Panc1 (cell line): ENCODE results near the gene ZNF521. TPM values are rescaled to one million over a fixed set of nuclear protein-coding genes. Genes with fewer than 3 reads are reported as not detected.

ENCODE experiments used
- ATAC-seq: fragments of 200-7000 bp; cut with Tn5 transposase; 2 replicates; pipeline ENCODE4 v1.9.1; 2020; ENCODE audit warnings: mild to moderate bottlenecking, moderate library complexity
- Bru-seq: library from RNA; stranded (reverse); fragments of 400-500 nt; gene quantifications from one replicate; lab custom pipeline; 2021; lab: Mats Ljungman, UMichigan
- BruChase-seq, 2 experiments: library from RNA; stranded (reverse); fragments of 400-500 nt; gene quantifications; one replicate each; lab custom pipeline; 2021; lab: Mats Ljungman, UMichigan
- BruUV-seq: library from RNA; stranded (reverse); fragments of 400-500 nt; replicated peaks from 2 replicates; lab custom pipeline; 2021; lab: Mats Ljungman, UMichigan
- CTCF ChIA-PET: fragments of 300-600 bp; sonication (Branson Sonifier 250); formaldehyde crosslinking; loops from one replicate; lab custom pipeline; 2022; ENCODE audit warnings: antibody characterized with exemption; lab: Charles Lee
- POLR2A ChIA-PET: fragments of 300-600 bp; sonication (Branson Sonifier 250); formaldehyde crosslinking; loops from one replicate; lab custom pipeline; 2022; ENCODE audit warnings: antibody characterized with exemption; lab: Charles Lee
- DNase-seq: peaks from one replicate; pipeline ENCODE4 v3.0.0-alpha.2; 2010; ENCODE audit warnings: low read depth, low spot score
- H3K27ac ChIP-seq: 2 replicates; pipeline ENCODE4 v1.5.1; 2011; ENCODE audit warnings: mild to moderate bottlenecking, low read length, inconsistent platforms
- H3K27me3 ChIP-seq: fragments of 200-500 bp; sonication (Bioruptor generic); 2 replicates; pipeline ENCODE4 v1.6.0; 2014; ENCODE audit warnings: low read length, inconsistent platforms; ENCODE audit not compliant: control insufficient read depth, insufficient read depth
- H3K36me3 ChIP-seq: fragments of 200-500 bp; sonication (Bioruptor generic); 2 replicates; pipeline ENCODE4 v1.5.1; 2014; ENCODE audit warnings: inconsistent platforms, mild to moderate bottlenecking, low read length, moderate library complexity; ENCODE audit not compliant: control insufficient read depth, insufficient read depth
- H3K4me1 ChIP-seq: 2 replicates; pipeline ENCODE4 v1.5.1; 2011; ENCODE audit warnings: inconsistent platforms, mild to moderate bottlenecking, low read length, moderate library complexity; ENCODE audit not compliant: control insufficient read depth, insufficient read depth
- H3K4me3 ChIP-seq, 2 experiments: 2 replicates each; pipeline ENCODE4 v1.5.1; 2011 to 2012; ENCODE audit warnings: low read depth in 2 of 2, low read length in 2 of 2, mild to moderate bottlenecking in 2 of 2, inconsistent platforms in 1 of 2, moderate library complexity in 1 of 2
- H3K9me3 ChIP-seq: fragments of 200-500 bp; sonication (Bioruptor generic); 2 replicates; pipeline ENCODE4 v1.5.1; 2014; ENCODE audit warnings: low read depth, mild to moderate bottlenecking, inconsistent platforms, low read length, moderate library complexity; ENCODE audit not compliant: control insufficient read depth, insufficient read depth
- POLR2AphosphoS5 ChIP-seq: IDR thresholded peaks from 2 replicates; pipeline ENCODE4 v1.6.1; 2012; ENCODE audit warnings: mild to moderate bottlenecking, low read depth, low read length, moderate library complexity
- SIN3A ChIP-seq: IDR thresholded peaks from 2 replicates; pipeline ENCODE4 v1.6.1; 2012; ENCODE audit warnings: low read depth, mild to moderate bottlenecking, low read length, moderate library complexity, borderline replicate concordance; ENCODE audit not compliant: insufficient read depth
- TCF7L2 ChIP-seq: IDR thresholded peaks from 2 replicates; pipeline ENCODE4 v1.6.1; 2011; ENCODE audit warnings: mild to moderate bottlenecking, low read depth, low read length, inconsistent platforms
- in situ Hi-C: cut with HindIII; loops from 2 replicates; pipeline ENCODE4 v1.10.0; 2016; ENCODE audit warnings: low sequenced_read_pairs, low pct_unique_long_range_greater_than_20kb
- intact Hi-C: fragments of 100-400 bp; cut with micrococcal nuclease; formaldehyde crosslinking; loops from one replicate; pipeline ENCODE4 v1.10.0; 2022; ENCODE audit not compliant: unreplicated experiment
- long read RNA-seq: library from polyadenylated mRNA; unstranded; transcript quantifications from one replicate; pipeline ENCODE4 v2.0.0, GENCODE V29; 2021; ENCODE audit not compliant: unreplicated experiment
- polyA plus RNA-seq: library from polyadenylated mRNA; unstranded; fragments of >200 nt; gene quantifications from one replicate; pipeline ENCODE4 v1.2.1, GENCODE V29; 2012; ENCODE audit warnings: missing spikeins; ENCODE audit not compliant: insufficient read length
- total RNA-seq: library from RNA; stranded (reverse); gene quantifications from one replicate; pipeline ENCODE4 v1.2.1, GENCODE V29; 2021; ENCODE audit not compliant: unreplicated experiment
- TF ChIP-seq, protein P1 (sequence below), 2 experiments: IDR thresholded peaks; 2 replicates each; pipeline ENCODE4 v1.6.1; 2011 to 2012; ENCODE audit warnings: low read depth in 2 of 2, control low read depth in 1 of 2, low read length in 1 of 2, mild to moderate bottlenecking in 1 of 2, moderate library complexity in 1 of 2; ENCODE audit not compliant: insufficient read depth in 1 of 2
- TF ChIP-seq, protein P2 (sequence below): fragments of 450-650 bp; IDR thresholded peaks from 2 replicates; pipeline ENCODE4 v1.5.1; 2017; ENCODE audit warnings: mild to moderate bottlenecking

Gene ZNF521
- total RNA-seq = 0.15 TPM
- 0.21 TPM for polyA plus RNA-seq
- Bru-seq, nascent RNA = percentile 18 among the genes with signal in this experiment
- percentile 10 among the genes with signal in this experiment for BruChase-seq, experiment 1, labeled RNA remaining after a 2-hour chase
- percentile 10 among the genes with signal in this experiment for BruChase-seq, experiment 2, labeled RNA remaining after a 6-hour chase
- long read RNA-seq, full-length matches to known transcripts = 1 of 2 reads
- long read RNA-seq, partial matches to known transcripts = 1 of 2 reads
- long read RNA-seq, other reads (novel, unspliced or antisense) = 0 of 2 reads

- CTCF ChIA-PET = no interaction called here
- TF ChIP-seq, protein P1, sequence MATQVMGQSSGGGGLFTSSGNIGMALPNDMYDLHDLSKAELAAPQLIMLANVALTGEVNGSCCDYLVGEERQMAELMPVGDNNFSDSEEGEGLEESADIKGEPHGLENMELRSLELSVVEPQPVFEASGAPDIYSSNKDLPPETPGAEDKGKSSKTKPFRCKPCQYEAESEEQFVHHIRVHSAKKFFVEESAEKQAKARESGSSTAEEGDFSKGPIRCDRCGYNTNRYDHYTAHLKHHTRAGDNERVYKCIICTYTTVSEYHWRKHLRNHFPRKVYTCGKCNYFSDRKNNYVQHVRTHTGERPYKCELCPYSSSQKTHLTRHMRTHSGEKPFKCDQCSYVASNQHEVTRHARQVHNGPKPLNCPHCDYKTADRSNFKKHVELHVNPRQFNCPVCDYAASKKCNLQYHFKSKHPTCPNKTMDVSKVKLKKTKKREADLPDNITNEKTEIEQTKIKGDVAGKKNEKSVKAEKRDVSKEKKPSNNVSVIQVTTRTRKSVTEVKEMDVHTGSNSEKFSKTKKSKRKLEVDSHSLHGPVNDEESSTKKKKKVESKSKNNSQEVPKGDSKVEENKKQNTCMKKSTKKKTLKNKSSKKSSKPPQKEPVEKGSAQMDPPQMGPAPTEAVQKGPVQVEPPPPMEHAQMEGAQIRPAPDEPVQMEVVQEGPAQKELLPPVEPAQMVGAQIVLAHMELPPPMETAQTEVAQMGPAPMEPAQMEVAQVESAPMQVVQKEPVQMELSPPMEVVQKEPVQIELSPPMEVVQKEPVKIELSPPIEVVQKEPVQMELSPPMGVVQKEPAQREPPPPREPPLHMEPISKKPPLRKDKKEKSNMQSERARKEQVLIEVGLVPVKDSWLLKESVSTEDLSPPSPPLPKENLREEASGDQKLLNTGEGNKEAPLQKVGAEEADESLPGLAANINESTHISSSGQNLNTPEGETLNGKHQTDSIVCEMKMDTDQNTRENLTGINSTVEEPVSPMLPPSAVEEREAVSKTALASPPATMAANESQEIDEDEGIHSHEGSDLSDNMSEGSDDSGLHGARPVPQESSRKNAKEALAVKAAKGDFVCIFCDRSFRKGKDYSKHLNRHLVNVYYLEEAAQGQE (IDR thresholded peaks at IDR 0.05; ENCODE audit: insufficient read depth in 1 of 2, low read depth in 2 of 2, low read length in 1 of 2) = no peak
- TF ChIP-seq, protein P2, sequence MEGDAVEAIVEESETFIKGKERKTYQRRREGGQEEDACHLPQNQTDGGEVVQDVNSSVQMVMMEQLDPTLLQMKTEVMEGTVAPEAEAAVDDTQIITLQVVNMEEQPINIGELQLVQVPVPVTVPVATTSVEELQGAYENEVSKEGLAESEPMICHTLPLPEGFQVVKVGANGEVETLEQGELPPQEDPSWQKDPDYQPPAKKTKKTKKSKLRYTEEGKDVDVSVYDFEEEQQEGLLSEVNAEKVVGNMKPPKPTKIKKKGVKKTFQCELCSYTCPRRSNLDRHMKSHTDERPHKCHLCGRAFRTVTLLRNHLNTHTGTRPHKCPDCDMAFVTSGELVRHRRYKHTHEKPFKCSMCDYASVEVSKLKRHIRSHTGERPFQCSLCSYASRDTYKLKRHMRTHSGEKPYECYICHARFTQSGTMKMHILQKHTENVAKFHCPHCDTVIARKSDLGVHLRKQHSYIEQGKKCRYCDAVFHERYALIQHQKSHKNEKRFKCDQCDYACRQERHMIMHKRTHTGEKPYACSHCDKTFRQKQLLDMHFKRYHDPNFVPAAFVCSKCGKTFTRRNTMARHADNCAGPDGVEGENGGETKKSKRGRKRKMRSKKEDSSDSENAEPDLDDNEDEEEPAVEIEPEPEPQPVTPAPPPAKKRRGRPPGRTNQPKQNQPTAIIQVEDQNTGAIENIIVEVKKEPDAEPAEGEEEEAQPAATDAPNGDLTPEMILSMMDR = 0 out of 2 replicates have a peak, but pooled peaks have one; percentile 20
- BruUV-seq = no TSS peak
- intact Hi-C loops (no loop called here), in situ Hi-C loops (no loop called here)
- POLR2A ChIA-PET = no interaction called here
- H3K4me3 ChIP-seq = peak within 1 kb of the TSS; percentile 57 to 75
- ATAC-seq (peak; percentile 98), DNase-seq (no peak)
- H3K9me3 ChIP-seq = no peaks in the 10 kb centered on the region
- H3K27me3 ChIP-seq = peaks cover 30% of the 10 kb centered on the region
- H3K36me3 ChIP-seq = no peaks in the 10 kb centered on the region
- H3K4me1 ChIP-seq = peaks cover 4% of the 10 kb centered on the region; the same call in 1 of the 2 replicates
- no peak within 1 kb of the TSS for H3K27ac ChIP-seq
Observed at GRCh38 chr18:25351777-25352628, at the start of gene ZNF521. TSS of gene ZNF521 (minus strand) at chr18:25352166. CDS start at chr18:25350946, 1,220 bp downstream.

- POLR2A ChIA-PET = no interaction called here
- intact Hi-C loops = no loop called here
- in situ Hi-C loops = no loop called here
- H3K9me3 ChIP-seq = no peaks in the 10 kb centered on the region
- H3K4me1 ChIP-seq = no peaks in the 10 kb centered on the region
- DNase-seq (no peak), ATAC-seq (no peak)
- H3K36me3 ChIP-seq = no peaks in the 10 kb centered on the region
- H3K27me3 ChIP-seq = no peaks in the 10 kb centered on the region
- no TSS peak for BruUV-seq
- no peak overlapping the region for H3K4me3 ChIP-seq
- CTCF ChIA-PET = no interaction called here
- no peak overlapping the region for H3K27ac ChIP-seq
- TF ChIP-seq, protein P2 = no peak
- no peak for TF ChIP-seq POLR2AphosphoS5
- no peak for TF ChIP-seq SIN3A
- TF ChIP-seq, protein P1 (IDR thresholded peaks at IDR 0.05; ENCODE audit: insufficient read depth in 1 of 2, low read depth in 2 of 2, low read length in 1 of 2) = no peak
- TF ChIP-seq TCF7L2 = no peak
Observed at GRCh38 chr18:25399554-25399953, 47.6 kb upstream of the ZNF521 start.
